ENCODE measurements around the gene LRRC61. TPM values are rescaled to one million over a fixed set of nuclear protein-coding genes. Genes with fewer than 3 reads are reported as not detected.

The LRRC61 gene
- total RNA-seq, 1 experiment from 2014 or later = 48.1 TPM

DNA sequence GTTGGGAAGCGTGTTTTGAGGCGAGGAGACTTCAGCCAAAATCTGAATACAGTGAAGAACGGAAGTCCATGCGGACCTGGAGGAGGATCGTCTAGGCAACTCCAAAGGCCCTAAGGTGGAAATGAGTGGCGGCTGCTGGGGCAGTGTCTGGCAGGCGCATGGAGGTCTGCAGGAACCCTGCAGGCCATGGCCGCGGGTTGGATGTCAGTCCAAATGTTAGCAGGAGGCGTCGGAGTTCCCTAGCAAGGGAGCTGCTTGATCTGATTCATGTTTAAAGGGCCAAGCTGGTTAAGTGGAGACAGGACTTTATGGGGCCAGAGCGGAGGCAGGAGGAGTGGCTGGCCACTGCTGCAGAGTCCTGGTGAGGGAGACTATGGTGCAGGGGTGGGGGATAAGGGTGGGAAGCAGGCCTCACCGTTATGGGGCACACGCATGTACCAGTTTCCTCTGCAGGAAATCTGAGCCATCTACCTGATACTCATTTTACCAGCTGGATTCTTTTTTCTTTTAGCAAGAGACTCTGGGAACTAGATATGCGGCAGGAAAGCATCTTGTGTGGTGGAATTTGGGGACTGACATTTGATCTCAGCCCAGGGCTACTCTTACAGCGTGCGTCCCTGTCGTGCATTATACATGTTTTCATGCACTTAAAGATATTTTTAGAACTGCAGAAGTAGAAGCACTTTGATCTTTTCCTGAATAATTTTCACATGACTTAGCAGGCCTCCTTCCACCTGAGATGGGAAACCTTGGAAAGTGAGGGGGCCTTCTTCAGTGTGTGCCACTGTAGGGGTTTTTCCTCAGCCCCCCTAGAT is 38.9 kb downstream of the LRRC61 start:
- intact Hi-C loops (cut with micrococcal nuclease; ENCODE audit: unreplicated experiment) = no loop called here
- H3K4me1 ChIP-seq (ENCODE audit: insufficient read depth, low read length, poor library complexity, severe bottlenecking) = peaks cover 35% of the 10 kb centered on the region
- H3K4me3 ChIP-seq (ENCODE audit: low read depth, low read length, poor library complexity, severe bottlenecking) = no peak overlapping the region
- POLR2A ChIA-PET (ENCODE audit: low non-redundant PET) = no interaction called here
- no peak for DNase-seq (ENCODE audit: low spot score)
- no peaks in the 10 kb centered on the region for H3K9me3 ChIP-seq (ENCODE audit: low read depth, low read length, poor library complexity, severe bottlenecking)
- no peak overlapping the region for H3K27ac ChIP-seq (ENCODE audit: low read depth, low read length, poor library complexity, severe bottlenecking)
- BruUV-seq (replicated peaks) = no TSS peak
- CTCF ChIA-PET = interaction anchor here (0.7 kb wide), 1 partner anchor 14 kb away, joined by 3 read pairs; no protein-coding TSS in a partner anchor
- TF ChIP-seq, protein P1, sequence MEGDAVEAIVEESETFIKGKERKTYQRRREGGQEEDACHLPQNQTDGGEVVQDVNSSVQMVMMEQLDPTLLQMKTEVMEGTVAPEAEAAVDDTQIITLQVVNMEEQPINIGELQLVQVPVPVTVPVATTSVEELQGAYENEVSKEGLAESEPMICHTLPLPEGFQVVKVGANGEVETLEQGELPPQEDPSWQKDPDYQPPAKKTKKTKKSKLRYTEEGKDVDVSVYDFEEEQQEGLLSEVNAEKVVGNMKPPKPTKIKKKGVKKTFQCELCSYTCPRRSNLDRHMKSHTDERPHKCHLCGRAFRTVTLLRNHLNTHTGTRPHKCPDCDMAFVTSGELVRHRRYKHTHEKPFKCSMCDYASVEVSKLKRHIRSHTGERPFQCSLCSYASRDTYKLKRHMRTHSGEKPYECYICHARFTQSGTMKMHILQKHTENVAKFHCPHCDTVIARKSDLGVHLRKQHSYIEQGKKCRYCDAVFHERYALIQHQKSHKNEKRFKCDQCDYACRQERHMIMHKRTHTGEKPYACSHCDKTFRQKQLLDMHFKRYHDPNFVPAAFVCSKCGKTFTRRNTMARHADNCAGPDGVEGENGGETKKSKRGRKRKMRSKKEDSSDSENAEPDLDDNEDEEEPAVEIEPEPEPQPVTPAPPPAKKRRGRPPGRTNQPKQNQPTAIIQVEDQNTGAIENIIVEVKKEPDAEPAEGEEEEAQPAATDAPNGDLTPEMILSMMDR (conservative IDR thresholded peaks at IDR 0.05; ENCODE audit: low read depth, low read length) = no peak
- no peak for TF ChIP-seq EZH2 (IDR thresholded peaks at IDR 0.05; ENCODE audit: borderline replicate concordance, low read depth, low read length, poor library complexity, severe bottlenecking)
- H3K27me3 ChIP-seq (replicated peaks; ENCODE audit: insufficient read depth, low read depth, low read length, poor library complexity) = no peaks in the 10 kb centered on the region
- H3K36me3 ChIP-seq (ENCODE audit: insufficient read depth, low read length, poor library complexity, severe bottlenecking) = no peaks in the 10 kb centered on the region

DNA sequence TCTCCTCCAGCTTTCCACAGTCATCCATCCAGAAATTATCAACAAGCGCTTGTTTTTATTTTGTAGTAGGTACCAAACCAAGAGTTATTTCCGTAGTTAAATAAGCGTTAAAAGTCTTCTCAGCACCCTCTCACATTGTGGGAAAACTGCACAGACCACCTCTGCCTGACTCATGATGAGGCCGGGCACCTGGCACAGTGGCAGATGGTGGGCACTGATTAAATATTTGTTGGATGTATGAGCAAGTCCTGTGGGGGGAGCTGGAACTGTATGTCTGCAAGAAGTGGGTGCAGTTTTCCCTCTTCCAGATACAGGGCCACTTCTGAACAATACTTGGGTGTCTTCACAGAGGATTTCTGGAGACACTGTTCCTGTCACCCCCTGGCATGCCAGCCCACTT is 40.2 kb downstream of the LRRC61 start:
- Histone ChIP-seq H3K4me3 (ENCODE audit: low read depth, low read length, poor library complexity, severe bottlenecking) (no peak overlapping the region), H3K9me3 (ENCODE audit: low read depth, low read length, poor library complexity, severe bottlenecking) (no peaks in the 10 kb centered on the region), H3K36me3 (ENCODE audit: insufficient read depth, low read length, poor library complexity, severe bottlenecking) (no peaks in the 10 kb centered on the region), H3K27ac (ENCODE audit: low read depth, low read length, poor library complexity, severe bottlenecking) (peak overlapping the region; percentile 53), H3K4me1 (ENCODE audit: insufficient read depth, low read length, poor library complexity, severe bottlenecking) (peaks cover 30% of the 10 kb centered on the region), H3K27me3 (replicated peaks; ENCODE audit: insufficient read depth, low read depth, low read length, poor library complexity) (no peaks in the 10 kb centered on the region)
- POLR2A ChIA-PET (ENCODE audit: low non-redundant PET) = no interaction called here
- BruUV-seq (replicated peaks) = no TSS peak
- TF ChIP-seq, protein P1 (conservative IDR thresholded peaks at IDR 0.05; ENCODE audit: low read depth, low read length) = no peak
- TF ChIP-seq EZH2 (IDR thresholded peaks at IDR 0.05; ENCODE audit: borderline replicate concordance, low read depth, low read length, poor library complexity, severe bottlenecking) = no peak
- no peak for DNase-seq (ENCODE audit: low spot score)
- intact Hi-C loops (cut with micrococcal nuclease; ENCODE audit: unreplicated experiment) = no loop called here
- CTCF ChIA-PET = no interaction called here

DNA sequence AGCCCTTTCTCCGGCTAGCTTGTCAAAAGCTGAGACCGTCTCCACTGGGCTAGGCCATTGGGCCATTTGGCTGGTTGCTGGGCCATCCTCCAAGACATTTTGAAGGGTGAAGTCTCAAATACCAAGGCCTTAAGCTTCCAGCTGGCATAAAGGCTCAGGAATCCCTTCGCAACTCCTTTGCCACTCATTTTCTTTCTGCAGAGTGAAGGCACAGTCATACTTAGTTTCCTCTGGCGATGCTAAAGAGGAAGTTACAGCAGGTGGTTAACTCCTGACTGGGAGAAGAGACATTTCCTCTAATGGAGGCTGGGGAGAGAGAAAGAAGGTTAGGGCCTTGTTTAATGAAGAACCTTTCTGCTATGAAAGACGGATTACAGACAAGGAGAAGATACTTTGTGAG is 40.7 kb downstream of the LRRC61 start:
- no peaks in the 10 kb centered on the region for H3K27me3 ChIP-seq (replicated peaks; ENCODE audit: insufficient read depth, low read depth, low read length, poor library complexity)
- no peak for TF ChIP-seq EZH2 (IDR thresholded peaks at IDR 0.05; ENCODE audit: borderline replicate concordance, low read depth, low read length, poor library complexity, severe bottlenecking)
- TF ChIP-seq, protein P1 (conservative IDR thresholded peaks at IDR 0.05; ENCODE audit: low read depth, low read length) = no peak
- H3K4me3 ChIP-seq (ENCODE audit: low read depth, low read length, poor library complexity, severe bottlenecking) = no peak overlapping the region
- peaks cover 25% of the 10 kb centered on the region for H3K4me1 ChIP-seq (ENCODE audit: insufficient read depth, low read length, poor library complexity, severe bottlenecking)
- H3K36me3 ChIP-seq (ENCODE audit: insufficient read depth, low read length, poor library complexity, severe bottlenecking) = no peaks in the 10 kb centered on the region
- DNase-seq (ENCODE audit: low spot score) = peak; percentile 49
- POLR2A ChIA-PET (ENCODE audit: low non-redundant PET) = no interaction called here
- no peaks in the 10 kb centered on the region for H3K9me3 ChIP-seq (ENCODE audit: low read depth, low read length, poor library complexity, severe bottlenecking)
- intact Hi-C loops (cut with micrococcal nuclease; ENCODE audit: unreplicated experiment) = no loop called here
- CTCF ChIA-PET = no interaction called here
- no TSS peak for BruUV-seq (replicated peaks)
- peak overlapping the region; percentile 53 for H3K27ac ChIP-seq (ENCODE audit: low read depth, low read length, poor library complexity, severe bottlenecking)
